ENCODE results near the gene DDX56. TPM values are rescaled to one million over a fixed set of nuclear protein-coding genes. Genes with fewer than 3 reads are reported as not detected.

DDX56 gene
- polyA plus RNA-seq, 1 of the 3 experiments (the other 2 are of a cell fraction), result 97.1 TPM

DNA sequence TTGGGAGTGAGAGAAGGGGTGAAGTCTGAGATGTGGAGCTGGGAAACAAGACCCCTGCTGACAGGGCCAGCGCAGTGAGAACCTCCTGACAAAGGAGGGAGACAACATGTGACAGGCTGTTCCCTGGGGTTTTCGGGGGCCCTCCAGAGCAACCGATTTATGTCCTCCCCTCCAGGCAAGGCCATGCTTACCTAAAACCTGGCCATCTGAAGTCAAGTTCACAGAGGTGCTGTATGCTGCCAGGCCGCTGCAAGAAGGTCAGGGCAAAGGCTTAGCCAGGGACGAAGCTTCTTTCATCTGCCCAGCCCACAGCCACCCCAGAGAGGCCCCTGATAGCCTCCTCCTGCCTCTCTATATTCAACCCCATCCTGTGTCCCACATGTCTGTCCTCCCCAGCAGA, 53.1 kb downstream of the DDX56 start:
- peaks cover 8% of the 10 kb centered on the region for H3K9me3 ChIP-seq
- H3K9me2 ChIP-seq, result no peaks in the 10 kb centered on the region
- 72% methylated on average over 5 of the region's 5 CpGs for WGBS (ENCODE audit: low lambda C conversion rate)
- H4K20me1 ChIP-seq (ENCODE audit: insufficient read depth), result no peaks in the 10 kb centered on the region
- no peak overlapping the region for H3K27ac ChIP-seq (ENCODE audit: low read depth in 2 of 2, low read length in 1 of 2)
- H3K79me2 ChIP-seq (ENCODE audit: insufficient read depth), result no peaks in the 10 kb centered on the region
- no peaks in the 10 kb centered on the region for H3K4me1 ChIP-seq (ENCODE audit: control insufficient read depth in 1 of 2, insufficient read depth in 2 of 2, low read depth in 1 of 2, low read length in 1 of 2)
- H3K27me3 ChIP-seq (ENCODE audit: insufficient read depth), result peaks cover 14% of the 10 kb centered on the region; the same call in 1 of the 2 replicates
- ChIA-PET CTCF (interaction anchor here (0.6 to 5.1 kb wide), 5 partner anchors 8 to 307 kb away, joined by 3 to 26 read pairs (median 3); no protein-coding TSS in a partner anchor), POLR2A (no interaction called here)
- H3K36me3 ChIP-seq (replicated peaks in 1 of 2; ENCODE audit: control insufficient read depth in 1 of 2, insufficient read depth in 2 of 2, low read length in 1 of 2), result no peaks in the 10 kb centered on the region
- no peak overlapping the region for H3K4me3 ChIP-seq (ENCODE audit: low read depth in 2 of 2, low read length in 1 of 2)
- TF ChIP-seq, protein P1, sequence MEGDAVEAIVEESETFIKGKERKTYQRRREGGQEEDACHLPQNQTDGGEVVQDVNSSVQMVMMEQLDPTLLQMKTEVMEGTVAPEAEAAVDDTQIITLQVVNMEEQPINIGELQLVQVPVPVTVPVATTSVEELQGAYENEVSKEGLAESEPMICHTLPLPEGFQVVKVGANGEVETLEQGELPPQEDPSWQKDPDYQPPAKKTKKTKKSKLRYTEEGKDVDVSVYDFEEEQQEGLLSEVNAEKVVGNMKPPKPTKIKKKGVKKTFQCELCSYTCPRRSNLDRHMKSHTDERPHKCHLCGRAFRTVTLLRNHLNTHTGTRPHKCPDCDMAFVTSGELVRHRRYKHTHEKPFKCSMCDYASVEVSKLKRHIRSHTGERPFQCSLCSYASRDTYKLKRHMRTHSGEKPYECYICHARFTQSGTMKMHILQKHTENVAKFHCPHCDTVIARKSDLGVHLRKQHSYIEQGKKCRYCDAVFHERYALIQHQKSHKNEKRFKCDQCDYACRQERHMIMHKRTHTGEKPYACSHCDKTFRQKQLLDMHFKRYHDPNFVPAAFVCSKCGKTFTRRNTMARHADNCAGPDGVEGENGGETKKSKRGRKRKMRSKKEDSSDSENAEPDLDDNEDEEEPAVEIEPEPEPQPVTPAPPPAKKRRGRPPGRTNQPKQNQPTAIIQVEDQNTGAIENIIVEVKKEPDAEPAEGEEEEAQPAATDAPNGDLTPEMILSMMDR (IDR thresholded peaks at IDR 0.05), result no peak
- TF ChIP-seq FOXJ3 (CRISPR knock-in tag; IDR thresholded peaks at IDR 0.05) (no peak), GATA2 (CRISPR knock-in tag; IDR thresholded peaks at IDR 0.05) (no peak), NRF1 (IDR thresholded peaks at IDR 0.05; ENCODE audit: low read depth, low read length) (no peak), GABPA (IDR thresholded peaks at IDR 0.05; ENCODE audit: low read depth) (no peak), MXI1 (IDR thresholded peaks at IDR 0.05; ENCODE audit: low read depth, low read length) (no peak), TEAD4 (IDR thresholded peaks at IDR 0.05; ENCODE audit: borderline replicate concordance, insufficient read depth) (no peak), TCF12 (IDR thresholded peaks at IDR 0.05) (no peak), IRF3 (IDR thresholded peaks at IDR 0.05; ENCODE audit: low read depth, low read length) (no peak), EZH2phosphoT487 (IDR thresholded peaks at IDR 0.05; ENCODE audit: borderline replicate concordance, low read depth) (no peak), SIN3A (IDR thresholded peaks at IDR 0.05; ENCODE audit: borderline replicate concordance, low read depth, low read length) (no peak), TAF1 (IDR thresholded peaks at IDR 0.05; ENCODE audit: borderline replicate concordance, low read depth, low read length) (no peak), NFIC (IDR thresholded peaks at IDR 0.05; ENCODE audit: borderline replicate concordance) (no peak), EP300 (IDR thresholded peaks at IDR 0.05; ENCODE audit: borderline replicate concordance in 1 of 2, low read depth in 1 of 2, low read length in 1 of 2) (no peak), JUND (IDR thresholded peaks at IDR 0.05) (no peak)
- no peak overlapping the region for H2AFZ ChIP-seq (ENCODE audit: low read depth)
- DNase-seq, result no peak
- no peak overlapping the region for H3K4me2 ChIP-seq
- H3F3A ChIP-seq (replicated peaks; ENCODE audit: insufficient read depth), result no peaks in the 10 kb centered on the region
- no peak overlapping the region for H3K9ac ChIP-seq

- H3K27ac ChIP-seq (ENCODE audit: low read depth in 2 of 2, low read length in 1 of 2), result no peak overlapping the region
- H3K4me2 ChIP-seq, result no peak overlapping the region
- H3K9me2 ChIP-seq, result no peaks in the 10 kb centered on the region
- H3K9ac ChIP-seq, result no peak overlapping the region
- H2AFZ ChIP-seq (ENCODE audit: low read depth), result no peak overlapping the region
- H3K36me3 ChIP-seq (replicated peaks in 1 of 2; ENCODE audit: control insufficient read depth in 1 of 2, insufficient read depth in 2 of 2, low read length in 1 of 2), result no peaks in the 10 kb centered on the region
- no peak overlapping the region for H3K4me3 ChIP-seq (ENCODE audit: low read depth in 2 of 2, low read length in 1 of 2)
- H3K4me1 ChIP-seq (ENCODE audit: control insufficient read depth in 1 of 2, insufficient read depth in 2 of 2, low read depth in 1 of 2, low read length in 1 of 2), result no peaks in the 10 kb centered on the region
- H4K20me1 ChIP-seq (ENCODE audit: insufficient read depth), result no peaks in the 10 kb centered on the region
- WGBS (ENCODE audit: low lambda C conversion rate), result 68% methylated on average over 7 of the region's 7 CpGs
- H3K9me3 ChIP-seq, result no peaks in the 10 kb centered on the region; the same call in 1 of the 2 replicates
- H3F3A ChIP-seq (replicated peaks; ENCODE audit: insufficient read depth), result no peaks in the 10 kb centered on the region
- H3K79me2 ChIP-seq (ENCODE audit: insufficient read depth), result no peaks in the 10 kb centered on the region
- peaks cover 14% of the 10 kb centered on the region; the same call in 1 of the 2 replicates for H3K27me3 ChIP-seq (ENCODE audit: insufficient read depth)
- DNase-seq, result no peak
- ChIA-PET POLR2A (interaction anchor here (0.6 kb wide), 1 partner anchor 14 kb away, joined by 3 read pairs; no protein-coding TSS in a partner anchor), CTCF (interaction anchor here (1.1 to 5.1 kb wide), 3 partner anchors 7 to 46 kb away, joined by 4 to 26 read pairs (median 4); no protein-coding TSS in a partner anchor)
- TF ChIP-seq, protein P1 (IDR thresholded peaks at IDR 0.05), result no peak
- TF ChIP-seq RXRA (IDR thresholded peaks at IDR 0.05; ENCODE audit: borderline replicate concordance, low read depth), result no peak
- no peak for TF ChIP-seq SMC3 (IDR thresholded peaks at IDR 0.05; ENCODE audit: low read depth, low read length)
- TF ChIP-seq, protein P2, sequence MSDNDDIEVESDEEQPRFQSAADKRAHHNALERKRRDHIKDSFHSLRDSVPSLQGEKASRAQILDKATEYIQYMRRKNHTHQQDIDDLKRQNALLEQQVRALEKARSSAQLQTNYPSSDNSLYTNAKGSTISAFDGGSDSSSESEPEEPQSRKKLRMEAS (IDR thresholded peaks at IDR 0.05; ENCODE audit: low read depth), result no peak
- no peak for TF ChIP-seq FOXM1 (IDR thresholded peaks at IDR 0.05; ENCODE audit: low read depth)
- TF ChIP-seq, protein P3, sequence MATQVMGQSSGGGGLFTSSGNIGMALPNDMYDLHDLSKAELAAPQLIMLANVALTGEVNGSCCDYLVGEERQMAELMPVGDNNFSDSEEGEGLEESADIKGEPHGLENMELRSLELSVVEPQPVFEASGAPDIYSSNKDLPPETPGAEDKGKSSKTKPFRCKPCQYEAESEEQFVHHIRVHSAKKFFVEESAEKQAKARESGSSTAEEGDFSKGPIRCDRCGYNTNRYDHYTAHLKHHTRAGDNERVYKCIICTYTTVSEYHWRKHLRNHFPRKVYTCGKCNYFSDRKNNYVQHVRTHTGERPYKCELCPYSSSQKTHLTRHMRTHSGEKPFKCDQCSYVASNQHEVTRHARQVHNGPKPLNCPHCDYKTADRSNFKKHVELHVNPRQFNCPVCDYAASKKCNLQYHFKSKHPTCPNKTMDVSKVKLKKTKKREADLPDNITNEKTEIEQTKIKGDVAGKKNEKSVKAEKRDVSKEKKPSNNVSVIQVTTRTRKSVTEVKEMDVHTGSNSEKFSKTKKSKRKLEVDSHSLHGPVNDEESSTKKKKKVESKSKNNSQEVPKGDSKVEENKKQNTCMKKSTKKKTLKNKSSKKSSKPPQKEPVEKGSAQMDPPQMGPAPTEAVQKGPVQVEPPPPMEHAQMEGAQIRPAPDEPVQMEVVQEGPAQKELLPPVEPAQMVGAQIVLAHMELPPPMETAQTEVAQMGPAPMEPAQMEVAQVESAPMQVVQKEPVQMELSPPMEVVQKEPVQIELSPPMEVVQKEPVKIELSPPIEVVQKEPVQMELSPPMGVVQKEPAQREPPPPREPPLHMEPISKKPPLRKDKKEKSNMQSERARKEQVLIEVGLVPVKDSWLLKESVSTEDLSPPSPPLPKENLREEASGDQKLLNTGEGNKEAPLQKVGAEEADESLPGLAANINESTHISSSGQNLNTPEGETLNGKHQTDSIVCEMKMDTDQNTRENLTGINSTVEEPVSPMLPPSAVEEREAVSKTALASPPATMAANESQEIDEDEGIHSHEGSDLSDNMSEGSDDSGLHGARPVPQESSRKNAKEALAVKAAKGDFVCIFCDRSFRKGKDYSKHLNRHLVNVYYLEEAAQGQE (IDR thresholded peaks at IDR 0.05; ENCODE audit: low read depth, low read length), result no peak
Observed at GRCh38 chr7:44519546-44519945, 54.2 kb downstream of the DDX56 start.
